IMR-90 (cell line): ENCODE results near the gene NEUROD1. TPM values are rescaled to one million over a fixed set of nuclear protein-coding genes. Genes with fewer than 3 reads are reported as not detected.

Experiments
- ATAC-seq: fragments of 200-7000 bp; cut with Tn5 transposase; 2 replicates; pipeline ENCODE4 v1.9.1; 2020; ENCODE audit warnings: low read depth, mild to moderate bottlenecking, moderate library complexity
- BruUV-seq: library from RNA; stranded (reverse); fragments of 400-500 nt; replicated peaks from 2 replicates; lab custom pipeline; 2021; lab: Mats Ljungman, UMichigan
- CTCF ChIA-PET: fragments of 300-600 bp; formaldehyde crosslinking; extraction: SDS; loops from one replicate; lab custom pipeline; 2021; ENCODE audit warnings: antibody characterized with exemption; lab: Yijun Ruan, JAX
- POLR2A ChIA-PET: fragments of 300-600 bp; sonication (Branson Sonifier 250); formaldehyde crosslinking; loops from one replicate; lab custom pipeline; 2022; ENCODE audit warnings: antibody characterized with exemption; ENCODE audit not compliant: unreplicated experiment; lab: Charles Lee
- DNase-seq: peaks from one replicate; pipeline ENCODE4 v3.0.0; 2013
- H2AFZ ChIP-seq: replicated peaks from 2 replicates; pipeline ENCODE3; 2013; ENCODE audit warnings: low read length, mild to moderate bottlenecking; ENCODE audit not compliant: poor library complexity
- H2AK5ac ChIP-seq: 2 replicates; pipeline ENCODE4 v1.6.1; 2013; ENCODE audit warnings: low read depth, low read length, inconsistent platforms
- H2AK9ac ChIP-seq: replicated peaks from 2 replicates; pipeline ENCODE3; 2013; ENCODE audit warnings: mild to moderate bottlenecking, low read depth, low read length, moderate library complexity; ENCODE audit not compliant: poor library complexity
- H2BK120ac ChIP-seq: 2 replicates; pipeline ENCODE4 v1.6.1; 2013; ENCODE audit warnings: low read depth, low read length, inconsistent platforms
- H2BK15ac ChIP-seq: 3 replicates; pipeline ENCODE4 v1.6.1; 2013; ENCODE audit warnings: low read depth, low read length, inconsistent platforms
- H2BK20ac ChIP-seq: 2 replicates; pipeline ENCODE4 v1.6.1; 2013; ENCODE audit warnings: low read depth, mild to moderate bottlenecking, inconsistent platforms, low read length, moderate library complexity
- H2BK5ac ChIP-seq: 2 replicates; pipeline ENCODE4 v1.6.1; 2013; ENCODE audit warnings: mild to moderate bottlenecking, low read depth, low read length, inconsistent platforms; ENCODE audit not compliant: poor library complexity, severe bottlenecking
- H3K14ac ChIP-seq: replicated peaks from 2 replicates; pipeline ENCODE4 v1.6.1; 2013; ENCODE audit warnings: low read depth, low read length, inconsistent platforms
- H3K18ac ChIP-seq: 2 replicates; pipeline ENCODE4 v1.6.1; 2013; ENCODE audit warnings: low read depth, low read length, control low read depth
- H3K23ac ChIP-seq: 2 replicates; pipeline ENCODE4 v1.6.1; 2013; ENCODE audit warnings: low read depth, low read length, inconsistent platforms
- H3K27ac ChIP-seq: 2 replicates; pipeline ENCODE4 v1.5.1; 2013; ENCODE audit warnings: mild to moderate bottlenecking, control low read depth, low read length; ENCODE audit not compliant: insufficient read depth
- H3K27me3 ChIP-seq: 2 replicates; pipeline ENCODE4 v1.6.1; 2013; ENCODE audit warnings: low read length; ENCODE audit not compliant: control insufficient read depth, insufficient read depth
- H3K36me3 ChIP-seq: 2 replicates; pipeline ENCODE4 v1.6.1; 2013; ENCODE audit warnings: low read length, mixed read lengths; ENCODE audit not compliant: control insufficient read depth, insufficient read depth
- H3K4ac ChIP-seq: 2 replicates; pipeline ENCODE4 v1.6.1; 2013; ENCODE audit warnings: low read depth, low read length, inconsistent platforms
- H3K4me1 ChIP-seq: 2 replicates; pipeline ENCODE4 v1.6.1; 2013; ENCODE audit warnings: low read length, mixed read lengths; ENCODE audit not compliant: control insufficient read depth, insufficient read depth
- H3K4me2 ChIP-seq: 2 replicates; pipeline ENCODE4 v1.6.1; 2013; ENCODE audit warnings: low read depth, mild to moderate bottlenecking, control low read depth, low read length, moderate library complexity
- H3K4me3 ChIP-seq: 2 replicates; pipeline ENCODE4 v1.5.1; 2013; ENCODE audit warnings: low read depth, mild to moderate bottlenecking, control low read depth, low read length, moderate library complexity; ENCODE audit not compliant: insufficient read depth
- H3K56ac ChIP-seq: 2 replicates; pipeline ENCODE4 v1.6.1; 2013; ENCODE audit warnings: low read length, inconsistent platforms; ENCODE audit not compliant: insufficient read depth; ENCODE audit errors: extremely low read depth
- H3K79me1 ChIP-seq, 2 experiments: 2 replicates each; pipeline ENCODE4 v1.6.1; 2013; ENCODE audit warnings: low read length in 2 of 2, inconsistent platforms in 1 of 2, low read depth in 1 of 2
- H3K9ac ChIP-seq: 2 replicates; pipeline ENCODE4 v1.6.1; 2013; ENCODE audit warnings: low read depth, low read length, control low read depth
- H3K9me1 ChIP-seq: 2 replicates; pipeline ENCODE4 v1.6.1; 2013; ENCODE audit warnings: low read length, inconsistent platforms; ENCODE audit not compliant: insufficient read depth
- H3K9me3 ChIP-seq: 2 replicates; pipeline ENCODE4 v1.6.1; 2013; ENCODE audit warnings: low read length; ENCODE audit not compliant: control insufficient read depth, insufficient read depth
- H4K20me1 ChIP-seq: 2 replicates; pipeline ENCODE4 v1.6.1; 2013; ENCODE audit warnings: low read length, inconsistent platforms; ENCODE audit not compliant: insufficient read depth
- H4K5ac ChIP-seq: 2 replicates; pipeline ENCODE4 v1.6.1; 2013; ENCODE audit warnings: mild to moderate bottlenecking, low read depth, low read length, control low read depth
- H4K8ac ChIP-seq, 2 experiments: 2 replicates each; pipeline ENCODE4 v1.6.1; 2013; ENCODE audit warnings: low read depth in 2 of 2, low read length in 2 of 2, control low read depth in 1 of 2, inconsistent platforms in 1 of 2
- H4K91ac ChIP-seq: 2 replicates; pipeline ENCODE4 v1.6.1; 2013; ENCODE audit warnings: low read depth, low read length, inconsistent platforms; ENCODE audit not compliant: insufficient read depth
- BHLHE40 ChIP-seq: fragments of 150-350 bp; IDR thresholded peaks from 2 replicates; pipeline ENCODE4 v1.6.1; 2016; ENCODE audit warnings: mild to moderate bottlenecking, low read depth, low read length
- CEBPB ChIP-seq: IDR thresholded peaks from 2 replicates; pipeline ENCODE4 v1.6.1; 2012; ENCODE audit warnings: low read depth, low read length, improper control_type of control experiment
- CHD1 ChIP-seq: IDR thresholded peaks from 2 replicates; pipeline ENCODE4 v1.6.1; 2012; ENCODE audit warnings: low read depth, low read length, improper control_type of control experiment
- CTCF ChIP-seq: conservative IDR thresholded peaks from 2 replicates; pipeline ENCODE4 v1.5.1; 2012; ENCODE audit warnings: mild to moderate bottlenecking, low read depth, low read length, improper control_type of control experiment
- ELK1 ChIP-seq: fragments of 150-350 bp; IDR thresholded peaks from 2 replicates; pipeline ENCODE4 v1.6.1; 2016; ENCODE audit warnings: low read depth, mild to moderate bottlenecking, low read length, moderate library complexity, borderline replicate concordance
- FOS ChIP-seq: fragments of 150-350 bp; IDR thresholded peaks from 2 replicates; pipeline ENCODE4 v1.6.1; 2016; ENCODE audit warnings: low read depth, low read length
- MAFK ChIP-seq: IDR thresholded peaks from 2 replicates; pipeline ENCODE4 v1.6.1; 2012; ENCODE audit warnings: low read depth, low read length, improper control_type of control experiment
- MAZ ChIP-seq: IDR thresholded peaks from 2 replicates; pipeline ENCODE4 v1.6.1; 2012; ENCODE audit warnings: low read depth, mild to moderate bottlenecking, low read length, improper control_type of control experiment, moderate library complexity, borderline replicate concordance
- MXI1 ChIP-seq: IDR thresholded peaks from 2 replicates; pipeline ENCODE4 v1.6.1; 2012; ENCODE audit warnings: low read depth, mild to moderate bottlenecking, low read length, moderate library complexity, borderline replicate concordance
- NFE2L2 ChIP-seq: fragments of 150-350 bp; IDR thresholded peaks from 2 replicates; pipeline ENCODE4 v1.6.1; 2016; ENCODE audit warnings: low read depth, mild to moderate bottlenecking, low read length
- POLR2A ChIP-seq: IDR thresholded peaks from 2 replicates; pipeline ENCODE4 v1.6.1; 2012; ENCODE audit warnings: mild to moderate bottlenecking, low read depth, low read length
- RAD21 ChIP-seq: IDR thresholded peaks from 2 replicates; pipeline ENCODE4 v1.6.1; 2012; ENCODE audit warnings: low read length, improper control_type of control experiment
- RCOR1 ChIP-seq: IDR thresholded peaks from 2 replicates; pipeline ENCODE4 v1.6.1; 2012; ENCODE audit warnings: mild to moderate bottlenecking, low read length, improper control_type of control experiment; ENCODE audit not compliant: insufficient replicate concordance
- SMC3 ChIP-seq: fragments of 150-350 bp; IDR thresholded peaks from 2 replicates; pipeline ENCODE4 v1.6.1; 2016; ENCODE audit warnings: low read depth, mild to moderate bottlenecking, antibody characterized with exemption, low read length, moderate library complexity
- USF2 ChIP-seq: fragments of 150-350 bp; IDR thresholded peaks from 2 replicates; pipeline ENCODE4 v1.6.1; 2017; ENCODE audit warnings: mild to moderate bottlenecking, antibody characterized with exemption, low read length, low read depth
- WGBS, 2 experiments: methylation state at CpG; one replicate each; pipeline versions ENCODE4 v1.1.5 to v1.1.7; 2013; ENCODE audit warnings: missing lambda C conversion rate in 2 of 2; ENCODE audit not compliant: insufficient read length in 1 of 2; ENCODE audit errors: extremely low coverage in 2 of 2; 5-methylcytosine and 5-hydroxymethylcytosine counted together
- dilution Hi-C: fragments of 300-500 bp; cut with HindIII; formaldehyde crosslinking; loops from one replicate; pipeline ENCODE4 v1.14.3; 2018; ENCODE audit warnings: low sequenced_read_pairs; ENCODE audit not compliant: unreplicated experiment
- in situ Hi-C: fragments of 300-500 bp; cut with MboI; formaldehyde crosslinking; loops from 3 replicates; pipeline ENCODE4 v1.14.3; 2019; ENCODE audit warnings: low sequenced_read_pairs, inconsistent platforms, mixed read lengths
- intact Hi-C: fragments of 100-400 bp; cut with micrococcal nuclease; formaldehyde crosslinking; loops from 2 replicates; pipeline ENCODE4 v1.10.0; 2022
- polyA plus RNA-seq, 3 experiments: library from polyadenylated mRNA; depleted of rRNA; stranded (reverse); fragments of >200 nt; gene quantifications; 2 replicates each; pipeline ENCODE4 v1.2.3, GENCODE V29; 2012; ENCODE audit warnings: low replicate concordance in 1 of 3
- total RNA-seq: library from RNA; depleted of rRNA; stranded (reverse); fragments of >200 nt; gene quantifications from 2 replicates; pipeline ENCODE4 v1.2.3, GENCODE V29; 2012

Gene NEUROD1
- total and polyA plus RNA-seq, 2 of the 4 experiments (the other 2 are of a cell fraction), result not detected

- no peak overlapping the region for H2AK9ac ChIP-seq
- DNase-seq, result no peak
- H3K27ac ChIP-seq, result no peak overlapping the region
- H4K5ac ChIP-seq, result no peak overlapping the region
- dilution Hi-C loops, result no loop called here
- in situ Hi-C loops, result no loop called here
- no peak for ATAC-seq
- no peak for TF ChIP-seq RAD21
- TF ChIP-seq CHD1, result no peak
- no peak for TF ChIP-seq RCOR1
- no peak for TF ChIP-seq CEBPB
- no peak for TF ChIP-seq CTCF
- TF ChIP-seq POLR2A, result no peak
- TF ChIP-seq ELK1, result no peak
- TF ChIP-seq FOS, result no peak
- no peak for TF ChIP-seq NFE2L2
- TF ChIP-seq BHLHE40, result no peak
- TF ChIP-seq SMC3, result no peak
- no peak for TF ChIP-seq MAZ
- no peak for TF ChIP-seq USF2
- no peak for TF ChIP-seq MAFK
- TF ChIP-seq MXI1, result no peak
- H3K4me2 ChIP-seq, result no peak overlapping the region
- H4K8ac ChIP-seq, result no peak overlapping the region
- no peaks in the 10 kb centered on the region; the same call in 1 of the 2 replicates for H3K9me1 ChIP-seq
- H2BK20ac ChIP-seq, result no peak overlapping the region
- H3K9ac ChIP-seq, result no peak overlapping the region
- no peaks in the 10 kb centered on the region for H3K9me3 ChIP-seq
- no peak overlapping the region for H3K56ac ChIP-seq
- no peak overlapping the region for H2BK15ac ChIP-seq
- H3K4ac ChIP-seq, result no peak overlapping the region
- H3K36me3 ChIP-seq, result no peaks in the 10 kb centered on the region
- H3K79me1 ChIP-seq, result no peaks in the 10 kb centered on the region
- H2BK5ac ChIP-seq, result no peak overlapping the region
- H3K4me1 ChIP-seq, result no peaks in the 10 kb centered on the region
- no peak overlapping the region for H3K23ac ChIP-seq
- H4K20me1 ChIP-seq, result no peaks in the 10 kb centered on the region
- intact Hi-C loops, result no loop called here
- ChIA-PET CTCF (no interaction called here), POLR2A (no interaction called here)
- BruUV-seq, result no TSS peak
- no CpG with 5 or more reads among the region's 2 CpGs for WGBS, 2 experiments
- H3K27me3 ChIP-seq, result no peaks in the 10 kb centered on the region; the same call in 1 of the 2 replicates
- no peak overlapping the region for H2AK5ac ChIP-seq
- no peak overlapping the region for H4K91ac ChIP-seq
- H2AFZ ChIP-seq, result no peak overlapping the region
- no peak overlapping the region for H3K14ac ChIP-seq
- H3K18ac ChIP-seq, result no peak overlapping the region
- H2BK120ac ChIP-seq, result no peak overlapping the region
- H3K4me3 ChIP-seq, result no peak overlapping the region
These were observed 31.7 kb downstream of the NEUROD1 start for GRCh38 chr2:181648478-181649155.
